Left ventricle myocardium inferior (tissue), 1 donor: ENCODE measurements around the gene GATA1. TPM values are rescaled to one million over a fixed set of nuclear protein-coding genes. Genes with fewer than 3 reads are reported as not detected.

ENCODE experiments used
- DNase-seq: peaks from one replicate; pipeline ENCODE4 v3.0.0-alpha.2; 2020
- H3K27ac ChIP-seq: fragments of 200-600 bp; replicated peaks from 2 replicates; pipeline ENCODE4 v1.8.0; 2021
- H3K27me3 ChIP-seq: fragments of 200-600 bp; 2 replicates; pipeline ENCODE4 v1.8.0; 2021; ENCODE audit warnings: low read depth
- H3K36me3 ChIP-seq: fragments of 200-600 bp; 2 replicates; pipeline ENCODE4 v1.8.0; 2021
- H3K4me1 ChIP-seq: fragments of 200-600 bp; 2 replicates; pipeline ENCODE4 v1.8.0; 2021
- H3K4me3 ChIP-seq: fragments of 200-600 bp; 2 replicates; pipeline ENCODE4 v1.8.0; 2021; ENCODE audit warnings: mild to moderate bottlenecking, moderate library complexity
- H3K9me3 ChIP-seq: fragments of 200-600 bp; replicated peaks from 2 replicates; pipeline ENCODE4 v1.8.0; 2021
- CTCF ChIP-seq: fragments of 200-600 bp; IDR thresholded peaks from 2 replicates; pipeline ENCODE4 v1.8.0; 2021; ENCODE audit warnings: antibody characterized with exemption, mild to moderate bottlenecking, borderline replicate concordance
- intact Hi-C: fragments of 100-400 bp; cut with micrococcal nuclease; formaldehyde crosslinking; loops from one replicate; pipeline ENCODE4 v1.11.0; 2022
- total RNA-seq: library from RNA; stranded (reverse); fragmentation: NEBNext Ultra II Directional; extraction: Animal tissue kit (Norgen Biotek cat#: 25700); gene quantifications from one replicate; pipeline ENCODE4 v1.2.1, GENCODE V29; 2021
- donor health status: DM: no; HTN: yes; CAD: no; lungs with severe emphysema.

The GATA1 gene
- total RNA-seq, 1 donor from 2014 or later: not detected

- H3K4me1 ChIP-seq: no peaks in the 10 kb centered on the region
Measured at GRCh38 chrX:48772602-48773001, 13.8 kb upstream of the GATA1 start.

GRCh38 chrX:48776818-48777439 is 9.5 kb upstream of the GATA1 start:
- Histone ChIP-seq H3K4me1 (no peaks in the 10 kb centered on the region), H3K36me3 (no peaks in the 10 kb centered on the region), H3K27me3 (peaks cover 3% of the 10 kb centered on the region), H3K4me3 (no peak overlapping the region), H3K27ac (no peak overlapping the region), H3K9me3 (no peaks in the 10 kb centered on the region)
- no peak for TF ChIP-seq CTCF
- intact Hi-C loops: no loop called here
- DNase-seq: no peak

More at GRCh38 chrX:48772602-48773001, 13.8 kb upstream of the GATA1 start:
- Histone ChIP-seq H3K4me3 (no peak overlapping the region), H3K9me3 (no peaks in the 10 kb centered on the region), H3K27ac (no peak overlapping the region), H3K27me3 (no peaks in the 10 kb centered on the region), H3K36me3 (no peaks in the 10 kb centered on the region)
- TF ChIP-seq CTCF: no peak
- no peak for DNase-seq
- intact Hi-C loops: no loop called here

GRCh38 chrX:48779399-48779798 is 7.0 kb upstream of the GATA1 start:
- H3K9me3 ChIP-seq: no peaks in the 10 kb centered on the region
- intact Hi-C loops: no loop called here
- no peak for DNase-seq
- H3K36me3 ChIP-seq: no peaks in the 10 kb centered on the region
- H3K27ac ChIP-seq: no peak overlapping the region
- peaks cover 3% of the 10 kb centered on the region for H3K27me3 ChIP-seq
- H3K4me3 ChIP-seq: no peak overlapping the region
- no peaks in the 10 kb centered on the region for H3K4me1 ChIP-seq
- TF ChIP-seq CTCF: no peak

- Histone ChIP-seq H3K36me3 (no peaks in the 10 kb centered on the region), H3K9me3 (no peaks in the 10 kb centered on the region), H3K27ac (no peak overlapping the region), H3K4me1 (no peaks in the 10 kb centered on the region), H3K27me3 (peaks cover 9% of the 10 kb centered on the region), H3K4me3 (no peak overlapping the region)
- no peak for DNase-seq
- TF ChIP-seq CTCF: no peak
- intact Hi-C loops: no loop called here
Measured at GRCh38 chrX:48781705-48782104, 4.7 kb upstream of the GATA1 start.

GRCh38 chrX:48782216-48782615 is 4.2 kb upstream of the GATA1 start:
- no peak overlapping the region for H3K4me3 ChIP-seq
- DNase-seq: no peak
- H3K27me3 ChIP-seq: peaks cover 14% of the 10 kb centered on the region
- no peak overlapping the region for H3K27ac ChIP-seq
- no peak for TF ChIP-seq CTCF
- H3K9me3 ChIP-seq: no peaks in the 10 kb centered on the region
- intact Hi-C loops: no loop called here
- no peaks in the 10 kb centered on the region for H3K36me3 ChIP-seq
- no peaks in the 10 kb centered on the region for H3K4me1 ChIP-seq
